Omental fat pad (tissue), 4 donors: ENCODE results near the gene PRR13. TPM values are rescaled to one million over a fixed set of nuclear protein-coding genes. Genes with fewer than 3 reads are reported as not detected.
"Not testable (repeated sequence)": the region's sequence is repeated elsewhere in the genome, so short reads cannot be mapped to it uniquely, and the experiment has no call there.

Experiments used
- ATAC-seq: fragments of 150-250 bp; one replicate; pipeline ENCODE4 v1.9.1; 2016; ENCODE audit warnings: mild to moderate bottlenecking, moderate library complexity; ENCODE audit not compliant: low FRiP score
- DNase-seq: peaks from one replicate; pipeline ENCODE4 v3.0.0-alpha.2; 2019; ENCODE audit warnings: low spot score
- CTCF ChIP-seq, 3 donors: fragments of 450-650 bp; IDR thresholded peaks; one replicate each; pipeline ENCODE4 v1.5.1; 2016 to 2017; ENCODE audit warnings: antibody characterized with exemption in 3 of 3, mild to moderate bottlenecking in 3 of 3, moderate library complexity in 2 of 3
- total RNA-seq, 4 donors: library from RNA; depleted of rRNA; stranded (reverse); fragments of >200 nt; gene quantifications; one replicate each; pipeline ENCODE4 v1.1.0, GENCODE V29; 2016

Gene PRR13, protein sequence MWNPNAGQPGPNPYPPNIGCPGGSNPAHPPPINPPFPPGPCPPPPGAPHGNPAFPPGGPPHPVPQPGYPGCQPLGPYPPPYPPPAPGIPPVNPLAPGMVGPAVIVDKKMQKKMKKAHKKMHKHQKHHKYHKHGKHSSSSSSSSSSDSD
- 10 to 100 TPM; 42.9 to 72.6 (median 60.4) TPM for total RNA-seq

GRCh38 chr12:53441040-53441833 lies at the start of gene PRR13:
Gene PRR13 (plus strand): TSS chr12:53441734. CDS start chr12:53442715, 981 bp downstream.
- DNase-seq (peak; percentile 93), ATAC-seq (peak; percentile 99)
- no peak for TF ChIP-seq CTCF (IDR thresholded peaks at IDR 0.05)

GRCh38 chr12:53399896-53400295 lies 41.6 kb upstream of the PRR13 start:
- no peak for DNase-seq
- no peak for TF ChIP-seq CTCF (IDR thresholded peaks at IDR 0.05)

GRCh38 chr12:53402351-53402750 lies 39.2 kb upstream of the PRR13 start:
- ATAC-seq, DNase-seq: not testable (repeated sequence)

More at GRCh38 chr12:53399896-53400295, 41.6 kb upstream of the PRR13 start:
- no peak for ATAC-seq

GRCh38 chr12:53402871-53403270 lies 38.7 kb upstream of the PRR13 start:
- ATAC-seq, result no peak
- DNase-seq, result no peak
- no peak for TF ChIP-seq CTCF (IDR thresholded peaks at IDR 0.05)

DNA sequence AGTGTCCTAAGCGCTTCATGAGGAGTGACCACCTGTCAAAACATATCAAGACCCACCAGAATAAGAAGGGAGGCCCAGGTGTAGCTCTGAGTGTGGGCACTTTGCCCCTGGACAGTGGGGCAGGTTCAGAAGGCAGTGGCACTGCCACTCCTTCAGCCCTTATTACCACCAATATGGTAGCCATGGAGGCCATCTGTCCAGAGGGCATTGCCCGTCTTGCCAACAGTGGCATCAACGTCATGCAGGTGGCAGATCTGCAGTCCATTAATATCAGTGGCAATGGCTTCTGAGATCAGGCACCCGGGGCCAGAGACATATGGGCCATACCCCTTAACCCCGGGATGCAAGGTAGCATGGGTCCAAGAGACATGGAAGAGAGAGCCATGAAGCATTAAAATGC lies 30.6 kb upstream of the PRR13 start:
- DNase-seq (no peak), ATAC-seq (no peak)
- TF ChIP-seq CTCF (IDR thresholded peaks at IDR 0.05), result no peak

DNA sequence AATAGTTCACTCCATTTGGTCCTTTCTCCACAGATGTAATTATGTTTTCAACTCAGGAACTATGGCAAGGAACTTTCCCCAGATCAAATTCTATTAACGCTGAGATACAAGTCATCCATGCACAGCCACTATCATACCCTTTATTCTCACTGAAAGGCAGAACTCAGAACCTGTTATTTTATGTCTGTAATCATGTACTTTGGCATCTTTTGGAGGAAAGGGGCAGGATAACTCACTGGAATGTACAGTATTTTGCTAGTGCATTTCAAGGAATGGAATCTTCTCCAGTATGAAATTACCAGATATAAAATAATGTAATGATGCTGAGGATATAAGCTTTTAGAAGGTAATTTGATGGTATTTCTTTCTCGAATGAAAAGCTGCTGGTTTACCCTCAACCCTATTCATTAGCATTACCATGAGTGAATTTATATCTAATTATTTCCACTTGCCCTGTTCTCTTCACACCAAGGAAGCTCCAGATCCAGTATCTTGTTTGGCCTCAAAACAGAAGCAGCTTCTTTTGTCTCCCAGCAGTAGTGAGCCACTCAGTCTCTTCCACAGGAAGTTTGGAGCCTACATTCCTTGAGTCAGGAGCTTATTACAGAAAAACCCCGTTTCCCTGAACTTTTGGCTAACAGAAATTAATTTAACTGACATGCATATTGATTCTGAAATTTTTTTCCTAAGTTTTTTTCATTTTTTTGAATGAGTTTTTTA lies 27.9 kb upstream of the PRR13 start:
- DNase-seq (no peak), ATAC-seq (no peak)
- no peak for TF ChIP-seq CTCF (IDR thresholded peaks at IDR 0.05)

- no peak for TF ChIP-seq CTCF (IDR thresholded peaks at IDR 0.05)
- DNase-seq (no peak), ATAC-seq (no peak)
Measured at GRCh38 chr12:53414756-53415417, 26.6 kb upstream of the PRR13 start.

- not testable (repeated sequence) for DNase-seq, ATAC-seq
Measured at GRCh38 chr12:53415752-53416389, 25.7 kb upstream of the PRR13 start.

DNA sequence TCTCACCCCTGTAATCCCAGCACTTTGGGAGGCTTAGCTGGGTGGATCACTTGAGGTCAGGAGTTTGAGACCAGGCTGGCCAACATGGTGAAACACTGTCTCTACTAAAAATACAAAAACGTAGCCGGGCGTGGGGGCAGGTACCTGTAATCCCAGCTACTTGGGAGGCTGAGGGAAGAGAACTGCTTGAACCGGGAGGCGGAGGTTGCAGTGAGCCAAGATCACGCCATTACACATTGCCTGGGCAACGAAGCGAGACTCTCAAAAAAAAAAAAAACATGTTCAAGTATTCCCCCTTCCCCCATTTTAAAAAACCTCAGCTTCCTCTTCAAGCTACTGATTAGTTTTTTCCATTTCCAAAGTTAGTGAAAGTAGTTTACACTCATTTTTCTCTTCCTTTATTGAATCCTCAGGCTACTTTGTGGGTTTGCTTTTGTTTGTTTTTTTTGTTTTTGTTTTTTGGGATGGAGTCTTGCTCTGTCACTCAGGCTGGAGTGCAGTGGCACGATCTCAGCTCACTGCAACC lies 24.2 kb upstream of the PRR13 start:
- not testable (repeated sequence) for DNase-seq, ATAC-seq
